ENCODE data around the gene PROB1. TPM values are rescaled to one million over a fixed set of nuclear protein-coding genes. Genes with fewer than 3 reads are reported as not detected.

The PROB1 gene
- total RNA-seq, 1 donor from 2014 or later: 3.6 TPM

DNA sequence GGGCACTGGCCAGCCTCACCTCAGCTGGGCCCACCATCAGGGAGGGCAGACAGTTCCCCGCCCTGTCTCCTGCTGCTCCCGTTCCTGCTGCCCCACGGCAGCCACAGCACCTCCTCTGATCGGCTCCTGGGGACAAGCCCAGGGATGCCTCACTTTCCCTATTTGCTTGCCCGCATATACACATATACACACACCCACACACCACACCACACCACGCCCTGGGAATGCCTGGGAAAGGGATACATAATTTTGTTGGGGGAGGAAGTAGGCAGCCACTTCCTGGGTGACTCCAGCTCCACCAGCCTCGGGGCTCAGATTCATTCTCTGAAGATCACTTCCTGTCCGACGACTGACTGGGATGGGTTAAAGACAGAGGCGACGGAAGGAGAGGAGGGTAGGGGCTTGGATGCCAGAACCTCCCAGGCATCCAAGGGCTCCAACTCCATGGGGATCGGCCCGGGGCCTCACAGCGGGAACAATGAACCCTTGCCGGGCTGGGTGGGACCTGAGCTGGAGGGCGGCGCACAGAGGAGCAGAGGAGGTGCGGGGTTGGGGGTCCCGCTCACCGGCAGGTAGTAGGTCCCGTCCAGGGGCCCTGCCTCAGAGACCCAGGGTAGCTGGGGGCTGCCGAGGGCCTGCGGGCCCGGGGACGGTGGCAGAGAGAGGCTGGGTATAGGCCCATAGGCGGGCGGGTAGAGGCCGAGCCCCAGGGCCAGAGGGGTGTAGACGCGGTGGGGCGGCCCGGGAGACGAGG is 3.2 kb downstream of the PROB1 start:
- Mint-ChIP-seq H3K36me3 (ENCODE audit: low read depth) (peaks cover 10% of the 10 kb centered on the region), H3K27ac (peak overlapping the region; percentile 95), H3K27me3 (no peaks in the 10 kb centered on the region), H3K4me1 (peaks cover 51% of the 10 kb centered on the region), H3K9me3 (no peaks in the 10 kb centered on the region), H3K4me3 (peak overlapping the region; percentile 89)
- TF ChIP-seq, protein P1, sequence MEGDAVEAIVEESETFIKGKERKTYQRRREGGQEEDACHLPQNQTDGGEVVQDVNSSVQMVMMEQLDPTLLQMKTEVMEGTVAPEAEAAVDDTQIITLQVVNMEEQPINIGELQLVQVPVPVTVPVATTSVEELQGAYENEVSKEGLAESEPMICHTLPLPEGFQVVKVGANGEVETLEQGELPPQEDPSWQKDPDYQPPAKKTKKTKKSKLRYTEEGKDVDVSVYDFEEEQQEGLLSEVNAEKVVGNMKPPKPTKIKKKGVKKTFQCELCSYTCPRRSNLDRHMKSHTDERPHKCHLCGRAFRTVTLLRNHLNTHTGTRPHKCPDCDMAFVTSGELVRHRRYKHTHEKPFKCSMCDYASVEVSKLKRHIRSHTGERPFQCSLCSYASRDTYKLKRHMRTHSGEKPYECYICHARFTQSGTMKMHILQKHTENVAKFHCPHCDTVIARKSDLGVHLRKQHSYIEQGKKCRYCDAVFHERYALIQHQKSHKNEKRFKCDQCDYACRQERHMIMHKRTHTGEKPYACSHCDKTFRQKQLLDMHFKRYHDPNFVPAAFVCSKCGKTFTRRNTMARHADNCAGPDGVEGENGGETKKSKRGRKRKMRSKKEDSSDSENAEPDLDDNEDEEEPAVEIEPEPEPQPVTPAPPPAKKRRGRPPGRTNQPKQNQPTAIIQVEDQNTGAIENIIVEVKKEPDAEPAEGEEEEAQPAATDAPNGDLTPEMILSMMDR (IDR thresholded peaks at IDR 0.05): no peak
- CTCF ChIA-PET: interaction anchor here (1.2 to 3.4 kb wide), 3 partner anchors 14 to 50 kb away, joined by 3 to 17 read pairs (median 7); partner anchors contain the start of gene PAIP2
- DNase-seq (peak; percentile 41), ATAC-seq (ENCODE audit: low read depth) (peak; percentile 2)
- POLR2A ChIA-PET: interaction anchor here (0.8 to 7.5 kb wide), 10 partner anchors 12 to 194 kb away, joined by 3 to 112 read pairs (median 12); partner anchors contain the start of genes MATR3, PAIP2, SIL1 and SPATA24
- intact Hi-C loops (cut with micrococcal nuclease): loop anchor here (1.0 to 10.0 kb wide), 11 partner anchors 13 to 849 kb away; partner anchors contain the start of genes ETF1, HSPA9, MATR3 and PAIP2

DNA sequence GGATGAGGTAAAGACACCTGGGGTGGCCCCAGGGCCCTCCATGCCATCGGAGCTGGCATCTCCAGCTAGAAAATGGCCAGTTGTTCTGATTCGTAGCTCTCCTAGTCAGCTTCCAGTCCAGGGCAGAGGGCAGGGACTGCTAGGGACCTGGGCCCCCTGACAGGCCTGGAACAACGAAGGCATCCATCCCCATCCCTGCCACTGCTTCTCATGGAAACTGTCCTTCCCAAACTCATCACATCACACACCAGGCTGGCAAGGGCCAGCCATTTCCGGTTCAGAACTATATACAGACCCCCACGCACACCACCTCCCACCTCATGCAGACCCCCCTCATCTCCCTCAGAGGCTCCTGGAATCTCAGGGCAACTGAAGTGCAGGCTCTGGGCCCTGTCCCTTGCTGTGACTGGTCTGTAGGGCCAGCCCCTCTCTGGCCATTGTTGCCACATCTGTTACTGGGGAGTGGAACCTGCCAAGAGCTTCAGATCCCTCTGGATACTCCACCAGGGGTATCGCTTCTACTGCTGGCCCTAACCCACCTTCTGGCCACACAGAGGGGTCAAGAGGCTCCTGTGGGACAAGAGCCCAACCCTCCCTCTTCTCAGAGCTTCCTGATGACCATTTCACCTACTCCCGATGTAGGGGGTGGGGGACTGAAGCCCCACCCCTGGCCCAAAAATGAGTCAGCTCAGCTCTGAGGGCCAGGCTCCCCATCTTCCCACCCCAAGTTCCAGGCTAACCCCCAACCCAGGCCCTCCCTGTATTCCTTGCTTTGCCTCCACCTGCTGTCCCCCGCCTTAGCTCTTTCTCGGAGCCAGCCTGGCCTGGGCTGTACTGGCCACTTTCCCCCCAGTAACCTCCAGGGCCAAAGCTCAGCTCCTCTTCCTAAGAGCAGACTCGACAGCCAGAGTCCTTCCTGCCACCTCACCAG is 4.0 kb downstream of the PROB1 start:
- TF ChIP-seq, protein P1 (IDR thresholded peaks at IDR 0.05): no peak

DNA sequence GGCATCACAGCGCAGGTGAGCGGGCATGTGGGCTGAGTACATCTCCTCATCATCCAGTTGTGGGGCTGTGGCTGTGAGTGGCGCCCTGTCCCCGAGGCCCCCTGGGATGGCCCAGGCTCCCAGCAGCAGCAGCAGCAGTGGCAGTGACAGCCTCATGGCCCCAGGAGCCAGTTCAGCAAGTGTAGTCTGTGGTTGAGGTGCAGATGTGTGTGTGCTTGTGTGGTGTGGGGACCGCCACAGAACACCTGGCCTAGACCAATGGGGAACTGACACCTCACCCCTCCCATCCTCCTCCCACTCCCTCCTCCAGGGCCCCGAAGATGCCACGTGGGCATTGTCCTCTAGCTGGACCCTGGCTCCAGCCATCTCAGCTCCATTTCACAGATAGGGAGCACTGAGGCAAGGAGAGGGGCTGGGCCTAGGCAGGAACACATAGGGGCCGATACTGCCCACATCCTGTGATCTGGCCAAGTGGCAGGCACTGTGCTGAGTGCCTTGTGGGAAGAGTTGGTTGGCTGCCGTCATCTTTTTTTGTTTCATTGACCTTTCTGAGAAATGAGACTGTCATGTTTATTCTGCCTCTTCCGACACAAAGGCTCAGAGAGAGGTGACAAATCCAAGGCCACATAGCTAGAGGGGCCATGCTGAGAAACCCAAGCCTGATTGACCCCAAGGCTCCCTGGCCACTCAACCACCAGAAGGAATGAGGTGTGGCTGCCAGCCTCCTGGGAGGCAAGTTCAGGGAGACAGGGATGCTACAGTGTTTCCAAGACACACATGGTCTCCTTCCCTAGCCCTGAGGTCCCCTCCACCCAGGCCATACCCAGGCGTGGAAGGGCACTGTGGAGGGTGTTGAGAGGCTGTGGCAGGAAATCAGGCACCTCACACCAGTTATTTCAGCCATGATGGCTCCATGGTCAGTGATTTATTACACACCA is 4.9 kb downstream of the PROB1 start, which contains the start of gene MZB1:
MZB1 (minus strand) TSS at position 213 of the 938 bp plus-strand sequence; CDS start at position 156, 57 bp downstream.
- CTCF ChIA-PET: interaction anchor here (0.7 to 3.4 kb wide), 3 partner anchors 13 to 139 kb away, joined by 3 to 17 read pairs (median 7); partner anchors contain the start of gene PAIP2
- peak; percentile 67 for DNase-seq
- Mint-ChIP-seq H3K9me3 (no peaks in the 10 kb centered on the region), H3K4me1 (peaks cover 69% of the 10 kb centered on the region), H3K36me3 (ENCODE audit: low read depth) (peaks cover 10% of the 10 kb centered on the region), H3K27ac (peak within 1 kb of the TSS; percentile 95), H3K27me3 (no peaks in the 10 kb centered on the region), H3K4me3 (peak within 1 kb of the TSS; percentile 88)
- intact Hi-C loops (cut with micrococcal nuclease): loop anchor here (5.0 to 10.0 kb wide), 4 partner anchors 193 to 722 kb away; partner anchors contain the start of genes PURA and SIL1
- TF ChIP-seq, protein P1 (IDR thresholded peaks at IDR 0.05): no peak
- POLR2A ChIA-PET: interaction anchor here (0.6 to 7.5 kb wide), 12 partner anchors 11 to 866 kb away, joined by 3 to 112 read pairs (median 5); partner anchors contain the start of genes HSPA9, MATR3, PAIP2 and SPATA24
- ATAC-seq (ENCODE audit: low read depth): peak; percentile 57

More for the DNA sequence above, 4.0 kb downstream of the PROB1 start:
- intact Hi-C loops (cut with micrococcal nuclease): loop anchor here (5.0 to 10.0 kb wide), 4 partner anchors 194 to 721 kb away; partner anchors contain the start of genes PURA and SIL1
- H3K36me3 Mint-ChIP-seq (ENCODE audit: low read depth): peaks cover 10% of the 10 kb centered on the region
- DNase-seq (no peak), ATAC-seq (ENCODE audit: low read depth) (no peak)
- POLR2A ChIA-PET: interaction anchor here (0.8 to 7.5 kb wide), 12 partner anchors 10 to 193 kb away, joined by 3 to 112 read pairs (median 7); partner anchors contain the start of genes MATR3, PAIP2, SIL1 and SPATA24
- H3K27me3 Mint-ChIP-seq: no peaks in the 10 kb centered on the region
- no peaks in the 10 kb centered on the region for H3K9me3 Mint-ChIP-seq
- H3K4me3 Mint-ChIP-seq: peak overlapping the region; percentile 89
- peak overlapping the region; percentile 95 for H3K27ac Mint-ChIP-seq
- CTCF ChIA-PET: interaction anchor here (3.3 to 3.4 kb wide), 2 partner anchors 13 to 49 kb away, joined by 7 to 17 read pairs; partner anchors contain the start of gene PAIP2
- H3K4me1 Mint-ChIP-seq: peaks cover 59% of the 10 kb centered on the region

DNA sequence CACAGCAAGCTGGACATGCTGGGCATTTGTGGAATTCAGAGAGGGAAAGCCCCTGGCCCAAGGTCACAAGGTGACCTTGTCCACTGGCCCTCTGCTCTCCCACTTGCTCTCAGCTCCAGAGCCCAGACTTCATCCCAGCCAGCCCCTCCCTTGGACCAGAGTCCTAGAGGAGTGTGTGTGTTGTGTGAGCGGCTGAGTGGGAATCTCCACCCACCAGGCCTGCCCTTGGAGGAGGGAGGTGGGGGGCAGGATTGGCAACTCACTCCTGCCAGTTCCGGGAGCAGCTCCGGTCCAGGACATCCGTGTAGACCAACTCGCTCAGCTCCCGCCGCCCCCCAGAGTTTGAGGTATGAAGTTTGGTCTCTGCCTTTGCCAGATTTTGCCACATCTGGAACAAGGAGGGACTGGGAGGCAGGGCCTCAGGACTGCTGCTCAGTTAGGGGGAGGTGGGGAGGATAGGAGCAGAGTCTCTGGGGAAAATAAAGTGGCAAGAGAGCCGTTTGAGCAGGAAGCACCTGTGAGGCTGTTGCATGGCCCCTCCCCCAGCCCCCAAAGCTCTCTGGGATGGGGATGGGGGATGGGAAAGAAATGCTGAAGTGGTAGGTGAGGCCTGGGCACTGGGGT is 6.6 kb downstream of the PROB1 start:
- H3K4me3 Mint-ChIP-seq: peak overlapping the region; percentile 88
- H3K27ac Mint-ChIP-seq: peak overlapping the region; percentile 95
- intact Hi-C loops (cut with micrococcal nuclease): no loop called here
- no peaks in the 10 kb centered on the region for H3K27me3 Mint-ChIP-seq
- peak; percentile 54 for DNase-seq
- H3K9me3 Mint-ChIP-seq: no peaks in the 10 kb centered on the region
- TF ChIP-seq, protein P1 (IDR thresholded peaks at IDR 0.05): no peak
- ChIA-PET CTCF (interaction anchor here (1.1 to 2.4 kb wide), 3 partner anchors 15 to 47 kb away, joined by 3 to 11 read pairs (median 4); partner anchors contain the start of gene PAIP2), POLR2A (interaction anchor here (0.6 to 7.5 kb wide), 14 partner anchors 15 to 276 kb away, joined by 3 to 112 read pairs (median 4); partner anchors contain the start of genes MATR3, PAIP2 and SPATA24)
- peaks cover 10% of the 10 kb centered on the region for H3K36me3 Mint-ChIP-seq (ENCODE audit: low read depth)
- H3K4me1 Mint-ChIP-seq: peaks cover 85% of the 10 kb centered on the region
- ATAC-seq (ENCODE audit: low read depth): peak; percentile 17

Data from activated B cell treated with CpG ODN at 0.5 μM for 24 hours (primary cell).